Measurements from ENCODE around the gene TANC1.

The TANC1 gene

DNA sequence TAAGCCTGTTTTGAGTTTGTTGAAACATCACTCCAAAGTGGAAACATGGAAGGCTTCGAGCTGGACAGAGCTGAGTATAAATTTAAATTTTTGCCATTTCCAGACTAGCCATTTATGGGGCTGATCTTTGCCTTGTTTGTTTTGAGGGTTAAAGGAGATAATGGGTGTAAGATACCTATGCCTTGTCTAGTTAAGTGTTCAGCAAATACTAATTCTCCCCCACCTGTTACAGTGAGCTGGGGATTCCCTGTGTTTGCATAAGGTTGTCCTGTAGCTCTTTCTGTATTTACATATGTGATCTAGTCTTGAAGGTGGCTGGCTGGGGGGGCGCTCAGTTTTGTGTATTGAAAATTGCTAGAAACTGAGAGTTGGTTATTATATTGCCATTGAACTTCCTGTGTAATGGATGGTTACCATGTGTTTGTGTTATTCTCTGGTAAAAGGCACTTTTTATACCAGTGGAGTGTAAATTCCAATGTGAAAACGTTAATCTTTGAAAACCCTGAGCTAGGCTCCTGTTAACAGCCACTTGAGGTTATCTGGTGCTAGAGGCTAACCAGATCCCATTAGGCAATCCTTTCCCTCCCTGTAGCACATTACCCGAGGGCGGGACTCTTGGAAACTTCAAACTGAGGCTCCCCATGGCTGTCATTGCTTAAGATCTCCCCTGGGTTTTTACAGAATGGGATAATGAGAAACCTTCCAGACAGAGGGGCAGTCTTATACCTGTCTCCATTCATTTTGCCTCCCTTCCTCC lies 26.7 kb downstream of the TANC1 start:
- FAIRE-seq (no peak), DNase-seq (ENCODE audit: low spot score) (no peak)

- no peak for DNase-seq (ENCODE audit: low spot score)
- FAIRE-seq = no peak
These were observed 27.2 kb downstream of the TANC1 start for GRCh38 chr2:158995677-158996049.

DNA sequence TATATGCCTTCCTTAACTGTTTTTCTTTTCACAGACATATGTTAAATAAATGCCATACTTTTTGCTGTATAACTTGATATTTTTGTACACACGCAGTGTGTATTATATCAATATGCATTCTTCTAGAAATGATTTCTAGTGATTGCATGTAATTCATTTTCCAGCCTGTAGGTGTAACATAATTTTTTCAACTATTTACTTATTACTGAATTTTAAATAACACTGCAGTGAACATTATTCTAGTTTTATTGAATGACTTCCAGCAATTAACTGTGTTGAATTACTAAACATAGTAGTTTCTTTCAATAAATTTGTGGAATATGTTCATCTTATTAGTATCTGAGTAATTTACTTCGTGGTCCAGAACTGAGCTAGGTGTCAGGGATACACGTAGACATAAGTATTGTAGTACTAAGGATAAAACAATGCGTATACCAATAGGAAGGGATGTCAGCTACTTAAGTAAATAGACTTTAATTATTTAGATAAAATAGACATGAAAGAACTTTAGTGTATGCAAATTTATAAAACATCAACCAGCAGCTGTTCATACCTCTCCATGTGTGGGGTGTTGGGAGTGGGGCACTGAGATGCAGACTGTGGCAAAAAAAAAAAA lies 28.0 kb downstream of the TANC1 start:
- DNase-seq (ENCODE audit: low spot score) (no peak), FAIRE-seq (no peak)

DNA sequence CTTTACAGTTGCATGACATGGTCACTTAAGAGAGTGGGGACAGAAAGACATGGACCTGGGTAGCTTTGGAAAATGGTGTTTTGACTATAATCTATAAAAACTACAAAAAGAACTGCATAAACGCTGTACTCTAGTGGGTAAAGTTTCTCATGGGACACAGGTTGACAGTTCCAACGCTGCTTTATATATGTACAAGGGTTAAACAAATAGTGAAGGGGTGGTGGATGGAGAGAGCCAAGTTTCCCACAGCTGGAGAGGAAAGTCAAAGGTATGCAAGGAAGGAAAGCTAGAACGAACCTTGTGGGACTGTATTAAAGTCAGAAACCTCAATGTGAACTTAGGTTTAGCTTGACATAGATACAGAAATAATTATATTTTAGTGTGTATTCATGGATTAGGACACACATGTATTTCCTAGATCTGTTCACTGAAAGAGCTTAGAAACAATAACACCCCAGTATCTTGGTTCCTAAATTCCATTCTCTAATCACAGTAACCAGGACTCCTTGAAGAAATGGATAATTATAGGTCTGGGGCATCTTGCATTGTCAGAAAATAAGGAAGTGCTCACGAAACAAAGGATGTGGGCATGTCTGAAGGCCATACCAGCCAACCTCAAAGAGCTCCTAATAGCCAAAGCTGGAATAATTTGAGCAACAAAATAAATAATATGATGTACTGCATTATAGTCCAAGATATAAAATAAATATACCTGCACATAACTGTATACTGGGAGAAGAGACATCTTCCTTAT lies 28.8 kb downstream of the TANC1 start:
- no peak for FAIRE-seq

DNA sequence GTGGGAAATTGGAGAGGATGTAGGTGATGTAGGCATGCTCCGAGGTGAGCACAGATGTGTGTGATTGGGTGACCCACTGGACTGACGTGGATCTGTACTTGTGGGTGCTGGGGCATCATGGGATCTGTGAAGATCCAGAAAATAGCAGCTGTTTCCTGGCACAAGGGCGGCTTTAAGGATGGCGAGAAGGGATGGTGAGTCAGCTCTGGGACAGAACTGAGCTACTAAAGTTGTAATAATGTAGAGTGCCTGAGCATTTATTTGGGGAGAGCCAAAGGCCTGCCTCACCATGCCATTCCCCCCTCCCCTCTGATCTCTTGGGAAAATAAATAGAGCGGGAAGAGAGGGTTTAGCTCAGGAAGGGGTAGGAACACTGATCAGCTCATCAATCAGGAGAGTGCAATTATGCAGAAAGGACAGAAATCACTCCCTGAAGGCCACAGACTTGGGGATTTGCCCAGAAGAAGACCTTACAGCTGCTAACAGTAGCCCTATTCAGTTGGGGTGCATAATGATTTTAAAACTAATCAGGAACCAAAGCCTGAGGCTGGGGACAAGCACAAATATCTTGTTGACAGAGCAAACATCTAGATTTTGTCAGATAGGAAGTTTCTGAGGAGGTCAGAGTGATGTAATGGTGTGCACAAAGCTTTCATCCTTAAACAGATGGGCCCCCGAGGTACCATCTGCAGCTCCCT lies 30.3 kb downstream of the TANC1 start:
- DNase-seq (ENCODE audit: low spot score) (no peak), FAIRE-seq (no peak)

More for the DNA sequence above, 28.8 kb downstream of the TANC1 start:
- DNase-seq (ENCODE audit: low spot score) = no peak

- FAIRE-seq (no peak), DNase-seq (ENCODE audit: low spot score) (peak; percentile 38)
These were observed 31.0 kb downstream of the TANC1 start for GRCh38 chr2:158999458-158999857.

- DNase-seq (ENCODE audit: low spot score) (no peak), FAIRE-seq (no peak)
These were observed 31.6 kb downstream of the TANC1 start for GRCh38 chr2:159000072-159000471.

GRCh38 chr2:159002462-159003111 lies 34.1 kb downstream of the TANC1 start:
- DNase-seq (ENCODE audit: low spot score) = no peak
- FAIRE-seq = no peak

DNA sequence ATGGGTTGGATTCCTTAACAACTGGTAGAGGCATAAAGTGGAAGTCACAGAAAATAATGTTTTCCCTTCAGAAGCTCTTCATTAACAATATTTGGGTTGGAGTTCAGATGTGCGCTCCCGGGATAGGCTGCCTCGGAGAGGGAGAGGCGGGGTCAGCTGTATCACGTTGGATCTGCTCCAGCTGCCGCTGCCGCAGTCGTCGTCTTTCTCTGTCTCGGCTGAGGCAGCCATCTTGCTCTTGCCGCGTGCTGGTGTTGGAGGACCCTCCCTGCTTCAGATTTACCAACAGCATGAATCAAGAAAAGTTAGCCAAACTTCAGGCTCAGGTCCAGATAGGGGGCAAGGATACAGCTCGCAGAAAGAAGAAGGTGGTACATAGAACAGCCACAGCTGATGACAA lies 35.1 kb downstream of the TANC1 start:
- FAIRE-seq (no peak), DNase-seq (ENCODE audit: low spot score) (no peak)

GRCh38 chr2:159004849-159005248 lies 36.4 kb downstream of the TANC1 start:
- no peak for DNase-seq (ENCODE audit: low spot score)
- no peak for FAIRE-seq

GRCh38 chr2:159009940-159010339 lies 41.5 kb downstream of the TANC1 start:
- no peak for DNase-seq (ENCODE audit: low spot score)
- no peak for FAIRE-seq

DNA sequence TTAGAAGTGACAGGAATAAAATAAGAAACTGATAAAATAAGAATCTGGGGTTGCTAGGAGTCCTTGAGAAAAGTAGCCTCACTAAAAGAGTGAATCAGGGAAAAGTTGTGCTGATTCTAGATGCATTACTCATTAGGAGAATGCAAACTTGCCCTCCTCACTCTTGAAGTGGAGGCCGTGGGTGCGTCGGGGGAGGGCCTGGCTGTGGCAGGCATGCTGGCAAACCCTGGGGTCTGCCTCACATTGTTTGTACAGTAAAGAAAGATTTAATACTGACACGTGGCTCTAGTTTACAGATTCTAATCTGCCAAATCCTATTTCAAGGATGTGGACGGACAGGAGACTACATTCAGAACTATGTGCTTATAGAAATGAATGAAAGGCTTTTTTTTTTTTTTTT lies 41.9 kb downstream of the TANC1 start:
- DNase-seq (ENCODE audit: low spot score) (peak; percentile 35), FAIRE-seq (peak; percentile 38)

GRCh38 chr2:159010963-159011362 lies 42.5 kb downstream of the TANC1 start:
- FAIRE-seq = no peak
- DNase-seq (ENCODE audit: low spot score) = no peak

GRCh38 chr2:159012142-159012541 lies 43.7 kb downstream of the TANC1 start:
- FAIRE-seq = no peak
- DNase-seq (ENCODE audit: low spot score) = no peak

GRCh38 chr2:159013103-159013502 lies 44.7 kb downstream of the TANC1 start:
- FAIRE-seq = no peak
- no peak for DNase-seq (ENCODE audit: low spot score)

GRCh38 chr2:159015174-159015573 lies 46.7 kb downstream of the TANC1 start:
- FAIRE-seq (no peak), DNase-seq (ENCODE audit: low spot score) (no peak)

DNA sequence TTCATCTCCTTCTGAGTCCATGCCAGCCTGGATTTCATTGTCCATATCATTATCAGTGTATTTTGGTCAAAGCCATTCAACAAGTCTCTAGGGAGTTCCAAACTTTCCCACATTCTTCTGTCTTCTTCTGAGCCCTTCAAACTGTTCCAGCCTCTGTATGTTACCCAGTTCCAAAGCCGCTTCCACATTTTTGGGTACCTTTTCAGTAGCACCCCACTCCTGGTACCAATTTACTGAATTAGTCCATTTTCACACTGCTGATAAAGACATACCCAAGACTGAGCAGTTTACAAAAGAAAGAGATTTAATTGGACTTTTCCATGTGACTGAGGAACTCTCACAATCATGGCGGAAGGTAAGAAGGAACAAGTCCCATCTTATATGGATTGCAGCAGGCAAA lies 47.4 kb downstream of the TANC1 start:
- DNase-seq (ENCODE audit: low spot score) (no peak), FAIRE-seq (no peak)

DNA sequence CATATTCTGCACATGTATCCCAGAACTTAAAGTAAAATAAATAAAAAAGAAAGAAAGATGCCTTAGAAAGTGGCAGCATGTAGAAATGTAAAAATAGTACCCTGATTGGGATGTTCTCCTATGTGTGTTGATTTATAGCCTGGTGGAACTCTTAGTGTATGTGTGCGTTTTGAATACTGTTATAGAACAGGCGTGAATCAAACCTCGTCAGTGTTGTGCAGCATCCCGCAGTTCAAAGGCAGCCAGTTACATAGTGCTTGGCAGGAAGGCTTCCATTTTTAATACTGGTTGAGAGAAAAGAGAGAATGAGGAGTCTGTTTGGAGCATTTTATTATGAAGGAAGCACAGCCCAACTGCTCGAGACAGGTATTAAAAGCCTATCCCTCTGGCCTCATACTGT lies 49.4 kb downstream of the TANC1 start:
- FAIRE-seq = no peak
- DNase-seq (ENCODE audit: low spot score) = no peak

GRCh38 chr2:159019021-159019420 lies 50.6 kb downstream of the TANC1 start:
- FAIRE-seq = no peak
- no peak for DNase-seq (ENCODE audit: low spot score)

DNA sequence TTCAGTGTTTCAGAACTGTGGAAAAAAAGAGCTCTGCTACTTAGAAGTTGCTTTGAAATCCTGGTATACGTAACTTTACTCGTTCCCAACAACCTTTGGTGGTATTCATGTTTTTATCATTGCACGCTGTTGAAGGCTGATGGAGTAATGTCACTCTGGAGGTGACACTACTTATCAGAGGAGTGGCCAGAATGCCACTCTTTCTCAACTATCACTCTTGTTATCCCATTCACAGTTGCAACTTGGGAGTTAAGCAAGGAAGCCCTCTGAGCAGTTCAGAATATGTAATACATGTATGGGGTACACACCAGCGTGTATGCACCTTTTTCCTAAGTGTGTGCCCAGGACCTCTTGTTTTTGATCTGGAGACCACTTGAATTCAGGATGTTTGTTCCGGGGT lies 53.6 kb downstream of the TANC1 start:
- FAIRE-seq = no peak
- DNase-seq (ENCODE audit: low spot score) = no peak

- FAIRE-seq = no peak
- no peak for DNase-seq (ENCODE audit: low spot score)
These were observed 57.7 kb downstream of the TANC1 start for GRCh38 chr2:159026170-159026569.
